ENCODE measurements around the gene IRF2BP1. TPM values are rescaled to one million over a fixed set of nuclear protein-coding genes. Genes with fewer than 3 reads are reported as not detected.

The IRF2BP1 gene
- total RNA-seq, 2 donors from 2014 or later, result 20.3 to 29.7 TPM

DNA sequence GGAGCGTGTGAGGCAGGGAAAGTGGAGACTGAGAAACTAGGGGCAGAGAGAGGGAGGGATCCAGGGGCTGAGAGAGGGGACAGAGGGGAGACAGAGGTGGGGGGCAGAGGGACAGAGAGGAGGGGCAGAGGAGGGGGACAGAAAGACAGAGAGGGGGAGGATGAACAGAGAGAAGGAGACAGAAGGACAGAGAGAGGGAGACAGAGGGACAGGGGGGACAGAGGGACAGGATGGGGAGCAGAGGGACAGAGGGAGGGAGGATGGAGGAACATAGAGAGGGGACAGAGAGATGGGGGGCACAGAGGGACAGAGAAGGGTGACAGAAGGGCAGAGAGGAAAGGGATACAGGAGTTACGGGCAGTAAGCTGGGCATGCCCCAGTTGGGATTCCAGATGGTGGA is 43.3 kb upstream of the IRF2BP1 start:
- intact Hi-C loops (cut with DNase I), result no loop called here
- Histone ChIP-seq H3K9me3 (no peaks in the 10 kb centered on the region), H3K4me1 (no peaks in the 10 kb centered on the region), H3K9ac (ENCODE audit: low read depth in 2 of 2, low read length in 2 of 2) (no peak overlapping the region), H3K36me3 (no peaks in the 10 kb centered on the region), H3K27ac (no peak overlapping the region), H3K27me3 (no peaks in the 10 kb centered on the region), H3K4me3 (no peak overlapping the region)
- TF ChIP-seq, protein P1, sequence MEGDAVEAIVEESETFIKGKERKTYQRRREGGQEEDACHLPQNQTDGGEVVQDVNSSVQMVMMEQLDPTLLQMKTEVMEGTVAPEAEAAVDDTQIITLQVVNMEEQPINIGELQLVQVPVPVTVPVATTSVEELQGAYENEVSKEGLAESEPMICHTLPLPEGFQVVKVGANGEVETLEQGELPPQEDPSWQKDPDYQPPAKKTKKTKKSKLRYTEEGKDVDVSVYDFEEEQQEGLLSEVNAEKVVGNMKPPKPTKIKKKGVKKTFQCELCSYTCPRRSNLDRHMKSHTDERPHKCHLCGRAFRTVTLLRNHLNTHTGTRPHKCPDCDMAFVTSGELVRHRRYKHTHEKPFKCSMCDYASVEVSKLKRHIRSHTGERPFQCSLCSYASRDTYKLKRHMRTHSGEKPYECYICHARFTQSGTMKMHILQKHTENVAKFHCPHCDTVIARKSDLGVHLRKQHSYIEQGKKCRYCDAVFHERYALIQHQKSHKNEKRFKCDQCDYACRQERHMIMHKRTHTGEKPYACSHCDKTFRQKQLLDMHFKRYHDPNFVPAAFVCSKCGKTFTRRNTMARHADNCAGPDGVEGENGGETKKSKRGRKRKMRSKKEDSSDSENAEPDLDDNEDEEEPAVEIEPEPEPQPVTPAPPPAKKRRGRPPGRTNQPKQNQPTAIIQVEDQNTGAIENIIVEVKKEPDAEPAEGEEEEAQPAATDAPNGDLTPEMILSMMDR (IDR thresholded peaks at IDR 0.05), result no peak
- no peak for DNase-seq

- Histone ChIP-seq H3K27ac (no peak overlapping the region), H3K4me3 (no peak overlapping the region), H3K4me1 (no peaks in the 10 kb centered on the region), H3K36me3 (no peaks in the 10 kb centered on the region), H3K9me3 (no peaks in the 10 kb centered on the region), H3K27me3 (no peaks in the 10 kb centered on the region), H3K9ac (ENCODE audit: low read depth in 2 of 2, low read length in 2 of 2) (no peak overlapping the region)
- TF ChIP-seq, protein P1 (IDR thresholded peaks at IDR 0.05), result no peak
- peak; percentile 93 for DNase-seq
- intact Hi-C loops (cut with DNase I), result no loop called here
These were observed 41.8 kb upstream of the IRF2BP1 start for GRCh38 chr19:45927565-45928261.

DNA sequence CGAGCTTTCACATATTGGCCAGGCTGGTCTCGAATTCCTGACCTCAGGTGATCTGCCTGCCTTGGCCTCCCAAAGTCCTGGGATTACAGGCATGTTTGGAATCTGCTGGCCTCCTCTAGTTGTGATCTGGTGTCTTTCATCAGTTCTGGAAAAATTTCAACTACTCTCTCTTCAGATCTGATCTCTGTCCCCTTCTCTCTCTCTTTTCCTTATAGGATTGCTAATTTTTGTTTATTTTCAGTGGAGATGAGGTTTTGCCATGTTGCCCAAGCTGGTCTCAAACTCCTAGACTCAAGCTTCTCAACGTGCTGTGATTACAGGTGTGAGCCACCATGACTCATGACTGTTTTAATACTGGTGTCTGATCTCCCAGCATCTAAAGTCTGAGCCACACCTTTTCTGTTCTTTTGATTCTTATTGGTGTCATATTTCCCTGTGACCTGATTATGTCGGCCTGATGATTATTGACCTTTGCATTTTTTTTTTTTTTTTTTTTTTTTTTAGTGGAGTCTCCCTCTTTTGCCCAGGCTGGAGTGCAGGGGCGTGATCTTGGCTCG is 39.0 kb upstream of the IRF2BP1 start:
- intact Hi-C loops (cut with DNase I), result no loop called here

DNA sequence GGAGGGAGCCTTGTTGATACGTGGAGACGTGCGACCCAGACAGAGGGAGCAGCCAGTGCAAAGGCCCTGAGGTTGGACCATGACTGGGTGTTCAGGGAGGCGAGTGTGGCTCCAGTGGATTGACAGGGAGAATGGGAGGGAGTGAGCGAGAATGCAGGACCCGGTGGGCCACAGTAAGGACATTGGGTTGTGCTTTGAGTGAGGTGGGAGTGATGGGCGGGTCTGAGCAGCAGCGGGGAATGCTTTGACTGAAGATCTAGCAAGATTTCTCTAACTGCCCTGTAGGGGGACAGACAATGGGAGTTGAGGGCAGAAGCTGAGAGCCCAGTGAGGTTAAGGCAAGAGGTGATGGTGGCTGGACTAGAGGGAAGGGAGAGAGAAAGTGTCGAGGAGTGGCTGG is 36.3 kb upstream of the IRF2BP1 start:
- TF ChIP-seq, protein P1 (IDR thresholded peaks at IDR 0.05), result no peak
- H3K36me3 ChIP-seq, result no peaks in the 10 kb centered on the region
- no peaks in the 10 kb centered on the region for H3K27me3 ChIP-seq
- intact Hi-C loops (cut with DNase I), result no loop called here
- H3K9ac ChIP-seq (ENCODE audit: low read depth in 2 of 2, low read length in 2 of 2), result no peak overlapping the region
- no peak overlapping the region for H3K4me3 ChIP-seq
- no peaks in the 10 kb centered on the region for H3K4me1 ChIP-seq
- DNase-seq, result no peak
- no peak overlapping the region for H3K27ac ChIP-seq
- no peaks in the 10 kb centered on the region for H3K9me3 ChIP-seq

More for the DNA sequence above, 39.0 kb upstream of the IRF2BP1 start:
- DNase-seq, result no peak
- H3K4me1 ChIP-seq, result no peaks in the 10 kb centered on the region
- no peak overlapping the region for H3K4me3 ChIP-seq
- H3K36me3 ChIP-seq, result no peaks in the 10 kb centered on the region
- TF ChIP-seq, protein P1 (IDR thresholded peaks at IDR 0.05), result no peak
- H3K27ac ChIP-seq, result no peak overlapping the region
- H3K9ac ChIP-seq (ENCODE audit: low read depth in 2 of 2, low read length in 2 of 2), result no peak overlapping the region
- H3K9me3 ChIP-seq, result no peaks in the 10 kb centered on the region
- no peaks in the 10 kb centered on the region for H3K27me3 ChIP-seq

DNA sequence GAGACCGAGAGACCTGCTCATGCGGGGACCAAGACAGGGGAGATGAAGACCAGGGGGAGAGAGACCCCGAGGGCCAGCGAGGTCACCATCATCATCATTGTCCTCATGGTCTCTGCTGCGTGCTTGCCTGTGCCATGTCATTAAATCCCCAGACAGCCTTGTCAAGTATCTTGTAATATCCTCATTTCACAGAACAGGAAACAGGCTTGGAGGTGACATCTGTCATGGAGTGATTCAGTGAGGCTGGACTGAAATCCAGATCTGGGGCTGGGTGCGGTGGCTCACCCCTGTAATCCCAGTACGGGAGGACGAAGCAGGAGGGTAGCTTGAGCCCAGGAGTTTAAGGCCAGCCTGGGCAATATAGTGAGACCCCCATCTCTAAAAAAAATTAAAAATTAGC is 34.5 kb upstream of the IRF2BP1 start:
- TF ChIP-seq, protein P1 (IDR thresholded peaks at IDR 0.05), result no peak
- DNase-seq, result no peak

More for the DNA sequence above, 34.5 kb upstream of the IRF2BP1 start:
- no peaks in the 10 kb centered on the region for H3K27me3 ChIP-seq
- no peaks in the 10 kb centered on the region for H3K9me3 ChIP-seq
- intact Hi-C loops (cut with DNase I), result no loop called here
- no peaks in the 10 kb centered on the region for H3K36me3 ChIP-seq
- H3K4me3 ChIP-seq, result no peak overlapping the region
- H3K9ac ChIP-seq (ENCODE audit: low read depth in 2 of 2, low read length in 2 of 2), result no peak overlapping the region
- no peaks in the 10 kb centered on the region for H3K4me1 ChIP-seq
- no peak overlapping the region for H3K27ac ChIP-seq
